GM18873 (cell line): ENCODE results near the gene CELSR2.

ENCODE experiments used
- ATAC-seq: cut with Tn5 transposase; IDR thresholded peaks from one replicate; pipeline ENCODE4 v1.9.1; 2021; ENCODE audit warnings: mild to moderate bottlenecking, moderate library complexity, moderate number of reproducible peaks; ENCODE audit not compliant: unreplicated experiment, low FRiP score

Gene CELSR2

DNA sequence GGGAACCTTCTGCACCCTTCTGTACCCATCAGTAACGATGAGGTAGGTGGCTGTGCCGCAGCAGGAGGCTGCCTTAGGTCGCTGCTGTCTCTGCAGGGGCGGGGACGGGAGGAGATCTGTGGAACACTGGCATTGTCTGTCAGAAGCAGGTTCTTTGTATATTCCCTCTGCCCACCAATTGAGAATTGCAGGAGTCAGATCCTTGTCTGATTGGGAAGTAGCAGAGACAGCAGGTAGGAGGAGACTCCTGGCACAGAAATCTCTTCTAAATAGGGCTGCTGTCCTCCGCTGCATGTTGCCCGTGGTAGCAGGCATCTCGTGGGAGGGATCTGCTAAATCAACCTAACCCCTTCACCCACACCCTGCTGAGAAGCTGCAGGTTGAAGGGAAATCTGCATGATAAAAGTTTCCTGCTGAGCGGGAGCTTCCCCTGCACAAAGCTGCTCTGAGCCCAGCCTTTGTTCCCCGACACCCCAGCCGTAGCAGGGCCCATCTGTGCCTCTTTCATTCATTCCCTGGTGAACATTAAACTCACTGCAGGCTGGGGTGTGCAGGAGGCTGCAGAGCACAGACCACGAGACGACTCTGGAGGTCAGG is 19.7 kb upstream of the CELSR2 start:
- ATAC-seq: no peak

- ATAC-seq: no peak
These were observed 18.3 kb upstream of the CELSR2 start for GRCh38 chr1:109231066-109231465.

DNA sequence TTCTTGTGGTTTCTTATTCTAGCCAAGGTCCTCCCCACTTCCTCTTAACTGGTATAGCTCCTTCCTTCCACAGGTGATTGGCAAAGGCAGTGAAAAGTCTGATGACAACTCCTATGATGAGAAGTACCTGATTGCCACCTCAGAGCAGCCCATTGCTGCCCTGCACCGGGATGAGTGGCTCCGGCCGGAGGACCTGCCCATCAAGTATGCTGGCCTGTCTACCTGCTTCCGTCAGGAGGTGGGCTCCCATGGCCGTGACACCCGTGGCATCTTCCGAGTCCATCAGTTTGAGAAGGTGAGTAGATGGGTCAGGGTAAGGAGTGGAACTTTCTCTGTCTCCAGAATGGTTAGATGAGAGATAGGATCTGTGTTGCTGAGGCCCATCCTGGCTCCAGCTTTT is 14.2 kb upstream of the CELSR2 start:
- no peak for ATAC-seq

GRCh38 chr1:109237512-109237911 is 11.8 kb upstream of the CELSR2 start:
- no peak for ATAC-seq

DNA sequence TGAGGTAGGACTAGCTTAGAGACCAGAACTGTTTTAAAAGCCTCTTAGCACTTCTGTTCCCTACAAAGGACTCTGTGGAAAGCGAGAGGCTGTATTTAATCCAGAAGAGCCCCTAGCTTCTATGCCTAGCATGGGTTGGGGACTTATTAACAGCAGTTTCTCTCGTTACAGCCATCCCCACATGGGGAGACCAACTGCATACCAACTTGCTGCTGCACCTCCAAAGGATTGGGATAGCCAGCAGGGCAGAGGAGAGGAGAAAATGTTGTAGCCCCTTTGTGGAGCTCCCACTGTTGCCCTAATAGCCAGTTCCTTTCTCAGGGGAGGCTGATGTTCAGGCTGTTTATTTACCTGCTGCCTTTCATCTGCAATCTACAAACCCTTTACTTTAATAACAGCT is 11.0 kb upstream of the CELSR2 start:
- ATAC-seq: no peak

GRCh38 chr1:109239047-109239408 is 10.3 kb upstream of the CELSR2 start:
- no peak for ATAC-seq

- ATAC-seq: no peak
These were observed 9.8 kb upstream of the CELSR2 start for GRCh38 chr1:109239409-109240068.

- no peak for ATAC-seq
These were observed 8.9 kb upstream of the CELSR2 start for GRCh38 chr1:109240158-109241152.

GRCh38 chr1:109241344-109241743 is 8.0 kb upstream of the CELSR2 start:
- no peak for ATAC-seq

DNA sequence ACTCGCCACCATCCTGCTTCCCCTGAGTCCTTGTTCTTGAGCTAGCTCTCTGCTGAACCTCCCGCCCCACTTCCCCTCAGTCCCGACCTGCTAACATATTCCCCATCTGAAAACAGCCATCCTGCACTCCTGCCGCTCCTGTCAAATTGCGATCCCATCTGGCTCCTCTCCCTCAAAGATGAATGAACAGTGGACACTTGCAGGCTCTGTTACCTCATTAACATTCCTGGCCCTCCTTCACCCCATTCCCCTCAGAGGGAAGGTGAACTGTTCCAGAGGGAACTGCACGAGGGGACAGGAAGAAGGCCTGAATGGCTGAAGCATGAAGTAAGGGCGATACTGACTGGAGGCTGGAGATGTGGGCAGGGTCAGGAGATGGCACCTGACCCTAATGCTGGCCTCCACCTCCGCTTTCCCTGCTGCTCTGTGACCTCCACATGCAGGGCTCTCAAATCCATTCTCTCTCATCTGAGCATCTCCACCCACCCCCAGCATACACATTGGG is 7.4 kb upstream of the CELSR2 start:
- no peak for ATAC-seq

GRCh38 chr1:109242387-109242786 is 7.0 kb upstream of the CELSR2 start:
- ATAC-seq: no peak

GRCh38 chr1:109243221-109243620 is 6.1 kb upstream of the CELSR2 start:
- no peak for ATAC-seq

DNA sequence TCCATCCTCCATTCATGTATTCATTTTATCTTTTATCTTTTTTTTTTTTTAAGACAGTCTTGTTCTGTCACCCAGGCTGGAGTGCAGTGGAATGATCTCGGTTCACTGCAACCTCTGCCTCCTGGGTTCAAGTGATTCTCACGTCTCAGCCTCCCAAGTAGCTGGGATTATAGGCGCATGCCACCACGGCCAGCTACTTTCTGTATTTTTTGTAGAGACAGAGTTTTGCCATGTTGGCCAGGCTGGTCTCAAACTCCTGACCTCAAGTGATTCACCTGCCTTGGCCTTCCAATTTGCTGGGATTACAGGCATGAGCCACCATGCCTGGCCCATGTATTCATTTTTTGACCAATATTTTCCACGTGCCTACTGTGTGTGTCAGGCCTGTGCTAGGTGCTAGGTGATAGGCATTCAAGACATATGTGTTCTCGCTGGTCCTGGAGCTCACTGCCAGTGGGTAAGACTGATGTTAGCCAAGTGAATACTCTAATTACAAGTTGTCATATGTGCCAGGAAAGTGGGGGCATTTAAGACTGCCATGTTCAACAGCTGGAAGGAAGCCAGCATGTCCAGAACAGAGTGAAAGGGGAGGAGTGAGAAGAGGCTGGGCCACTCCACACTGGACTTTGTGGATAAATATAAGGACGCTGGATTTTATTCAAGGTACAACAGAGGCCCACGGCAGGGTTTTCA is 5.3 kb upstream of the CELSR2 start:
- no peak for ATAC-seq

GRCh38 chr1:109246141-109246551 is 3.2 kb upstream of the CELSR2 start:
- no peak for ATAC-seq

DNA sequence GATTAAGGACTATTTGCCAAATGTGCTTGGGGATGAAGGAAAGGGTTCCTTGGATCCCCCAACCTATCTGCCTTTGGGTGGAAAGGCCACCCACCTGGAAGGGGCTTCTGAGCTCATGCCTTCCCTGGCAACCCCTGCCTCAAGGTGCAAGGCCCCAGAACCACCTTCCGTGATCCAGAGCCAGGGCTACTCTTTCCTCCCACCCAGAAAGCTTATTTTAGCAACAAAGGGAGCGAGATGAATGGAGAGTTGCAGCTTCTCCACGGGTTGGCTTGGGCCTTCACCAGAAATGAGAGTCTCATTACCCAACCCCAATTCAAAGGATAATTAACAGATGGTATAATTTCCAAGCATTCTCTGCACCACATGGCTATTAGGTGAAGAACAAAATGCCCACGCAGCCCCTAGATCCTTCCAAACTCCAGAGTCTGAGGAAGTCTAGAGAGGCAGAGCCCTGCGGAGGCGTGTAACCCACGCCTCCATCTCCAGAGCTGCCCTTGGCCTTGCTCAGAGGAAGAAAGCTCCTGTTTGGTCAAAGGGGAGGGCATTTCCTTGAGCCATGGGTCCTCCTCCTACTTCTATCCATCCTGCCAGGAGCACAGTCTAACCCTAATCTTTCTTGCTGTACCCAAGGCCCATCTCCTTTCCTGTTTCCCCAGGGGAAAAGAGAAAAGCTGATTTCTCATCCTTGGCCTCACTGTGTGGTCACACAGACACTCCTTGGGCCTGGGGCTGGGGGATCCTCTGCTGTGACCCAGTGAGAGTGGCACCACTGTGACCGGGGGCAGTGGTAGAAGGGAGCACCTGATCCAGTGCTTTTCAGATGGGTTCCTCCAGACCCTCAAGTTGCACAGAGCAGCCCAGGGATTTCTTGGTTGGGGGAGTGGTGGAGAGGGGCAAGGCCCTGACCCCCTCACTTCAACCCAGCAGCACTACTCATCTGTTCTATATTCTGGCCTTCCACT is 1.7 kb upstream of the CELSR2 start:
- no peak for ATAC-seq

DNA sequence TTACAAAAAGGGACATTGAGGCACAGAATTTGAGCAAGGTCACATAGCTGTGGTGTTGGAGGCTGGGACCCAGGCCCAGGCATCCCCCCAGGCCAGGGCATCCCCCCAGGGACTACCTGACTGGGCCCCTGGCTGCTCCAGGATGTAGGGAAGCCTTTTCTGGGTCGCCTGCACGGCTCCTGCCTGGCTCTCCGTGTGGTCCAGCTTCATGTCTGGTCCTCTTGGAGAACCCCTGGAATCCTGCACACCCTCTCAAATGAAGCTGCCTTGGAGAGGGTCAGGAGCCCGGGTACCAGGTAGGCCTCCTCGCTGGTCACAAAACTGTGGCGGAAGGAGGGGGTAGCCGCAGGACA is 919 bp upstream of the CELSR2 start:
- ATAC-seq: no peak

- ATAC-seq: no peak
These were observed 489 bp downstream of the CELSR2 start for GRCh38 chr1:109249654-109250401.

DNA sequence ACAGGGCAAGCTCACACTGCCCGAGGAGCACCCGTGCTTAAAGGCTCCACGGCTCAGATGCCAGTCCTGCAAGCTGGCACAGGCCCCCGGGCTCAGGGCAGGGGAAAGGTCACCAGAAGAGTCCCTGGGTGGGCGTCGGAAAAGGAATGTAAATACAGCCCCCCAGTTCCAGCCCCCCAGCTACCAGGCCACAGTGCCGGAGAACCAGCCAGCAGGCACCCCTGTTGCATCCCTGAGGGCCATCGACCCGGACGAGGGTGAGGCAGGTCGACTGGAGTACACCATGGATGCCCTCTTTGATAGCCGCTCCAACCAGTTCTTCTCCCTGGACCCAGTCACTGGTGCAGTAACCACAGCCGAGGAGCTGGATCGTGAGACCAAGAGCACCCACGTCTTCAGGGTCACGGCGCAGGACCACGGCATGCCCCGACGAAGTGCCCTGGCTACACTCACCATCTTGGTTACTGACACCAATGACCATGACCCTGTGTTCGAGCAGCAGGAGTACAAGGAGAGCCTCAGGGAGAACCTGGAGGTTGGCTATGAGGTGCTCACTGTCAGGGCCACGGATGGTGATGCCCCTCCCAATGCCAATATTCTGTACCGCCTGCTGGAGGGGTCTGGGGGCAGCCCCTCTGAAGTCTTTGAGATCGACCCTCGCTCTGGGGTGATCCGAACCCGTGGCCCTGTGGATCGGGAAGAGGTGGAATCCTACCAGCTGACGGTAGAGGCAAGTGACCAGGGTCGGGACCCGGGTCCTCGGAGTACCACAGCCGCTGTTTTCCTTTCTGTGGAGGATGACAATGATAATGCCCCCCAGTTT is 1.3 kb downstream of the CELSR2 start:
- ATAC-seq: no peak
